Small intestine (tissue), 7 donors: ENCODE data around the gene NRIP1. TPM values are rescaled to one million over a fixed set of nuclear protein-coding genes. Genes with fewer than 3 reads are reported as not detected.

ENCODE experiments used
- DNase-seq, 2 donors: peaks; one replicate each; pipeline versions ENCODE4 v3.0.0 to v3.0.0-alpha.2; 2013
- FAIRE-seq: peaks from 2 replicates; lab custom pipeline; 2012; peaks lifted over from hg19 to GRCh38; lab: Jason Lieb, UNC
- H3K27ac ChIP-seq, 3 donors: one replicate each; pipeline ENCODE4 v1.5.1; 2013; ENCODE audit warnings: low read length in 2 of 3, mild to moderate bottlenecking in 2 of 3, control low read depth in 1 of 3, inconsistent platforms in 1 of 3, low read depth in 1 of 3, moderate library complexity in 1 of 3
- H3K27me3 ChIP-seq, 3 donors: one replicate each; pipeline ENCODE4 v1.6.1; 2013; ENCODE audit warnings: low read length in 3 of 3, inconsistent platforms in 1 of 3; ENCODE audit not compliant: control insufficient read depth in 3 of 3, insufficient read depth in 3 of 3
- H3K36me3 ChIP-seq, 3 donors: one replicate each; pipeline ENCODE4 v1.6.1; 2013; ENCODE audit warnings: low read length in 3 of 3, inconsistent platforms in 1 of 3, low read depth in 1 of 3, mild to moderate bottlenecking in 1 of 3, moderate library complexity in 1 of 3; ENCODE audit not compliant: control insufficient read depth in 3 of 3, insufficient read depth in 2 of 3
- H3K4me1 ChIP-seq, 3 donors: one replicate each; pipeline ENCODE4 v1.6.1; 2013; ENCODE audit warnings: low read length in 2 of 3, inconsistent platforms in 1 of 3, low read depth in 1 of 3, mild to moderate bottlenecking in 1 of 3, moderate library complexity in 1 of 3; ENCODE audit not compliant: control insufficient read depth in 3 of 3, insufficient read depth in 2 of 3
- H3K4me3 ChIP-seq, 3 donors: one replicate each; pipeline ENCODE4 v1.5.1; 2013; ENCODE audit warnings: low read length in 3 of 3, control low read depth in 1 of 3, inconsistent platforms in 1 of 3, low read depth in 1 of 3, mild to moderate bottlenecking in 1 of 3, moderate library complexity in 1 of 3
- H3K9me3 ChIP-seq, 2 donors: one replicate each; pipeline ENCODE4 v1.6.1; 2013; ENCODE audit warnings: low read depth in 1 of 2, low read length in 1 of 2; ENCODE audit not compliant: control insufficient read depth in 2 of 2, insufficient read depth in 1 of 2
- WGBS, 3 donors: extraction: QIAGEN DNeasy Blood & Tissue Kit; methylation state at CpG; one replicate each; pipeline ENCODE4 v1.1.7; 2013; 5-methylcytosine and 5-hydroxymethylcytosine counted together
- polyA plus RNA-seq, 4 donors: library from polyadenylated mRNA; stranded (reverse) in 3 of 4; unstranded in 1 of 4; fragments of 200-250 nt in 3 of 4; fragments of 120-200 nt in 1 of 4; gene quantifications; one replicate each; pipeline versions ENCODE4 v1.2.1 to v1.2.3, GENCODE V29; 2013
- donor health status: healthy with polysubstance abuse.
- donor health status: control.
- donor health status: control.
- donor health status: Bipolar disorder and iron deficiency.
- donor health status: healthy.

NRIP1 gene
- polyA plus RNA-seq, 4 donors: 10.0 to 47.0 (median 14.0) TPM

- no peak overlapping the region for H3K4me3 ChIP-seq
- peaks cover 0 to 5% (median 0%) of the 10 kb centered on the region in 3 donors for H3K4me1 ChIP-seq
- peaks cover 2 to 13% (median 9%) of the 10 kb centered on the region in 3 donors for H3K36me3 ChIP-seq
- FAIRE-seq (no peak), DNase-seq (no peak)
- 71 to 77% (median 75%) methylated on average over 3 of the region's 3 CpGs for WGBS, 3 donors
- no peaks in the 10 kb centered on the region for H3K27me3 ChIP-seq
- no peak overlapping the region for H3K27ac ChIP-seq
- no peaks in the 10 kb centered on the region for H3K9me3 ChIP-seq
Observed at GRCh38 chr21:14988760-14989159, 76.0 kb downstream of the NRIP1 start.

GRCh38 chr21:14987370-14988170 lies 77.2 kb downstream of the NRIP1 start:
- H3K27me3 ChIP-seq: no peaks in the 10 kb centered on the region
- FAIRE-seq (no peak), DNase-seq (no peak)
- H3K4me3 ChIP-seq: no peak overlapping the region
- no peaks in the 10 kb centered on the region for H3K9me3 ChIP-seq
- peaks cover 0 to 5% (median 0%) of the 10 kb centered on the region in 3 donors for H3K4me1 ChIP-seq
- 79 to 82% (median 79%) methylated on average over 5 of the region's 5 CpGs for WGBS, 3 donors
- peaks cover 0 to 13% (median 7%) of the 10 kb centered on the region in 3 donors for H3K36me3 ChIP-seq
- no peak overlapping the region for H3K27ac ChIP-seq

- FAIRE-seq: no peak
- Histone ChIP-seq H3K4me3 (no peak overlapping the region), H3K9me3 (no peaks in the 10 kb centered on the region), H3K4me1 (peaks cover 0 to 5% (median 0%) of the 10 kb centered on the region in 3 donors), H3K36me3 (peaks cover 0 to 8% (median 7%) of the 10 kb centered on the region in 3 donors), H3K27ac (no peak overlapping the region), H3K27me3 (no peaks in the 10 kb centered on the region)
- 87 to 94% (median 94%) methylated on average over 3 of the region's 3 CpGs for WGBS, 3 donors
- DNase-seq: no peak
Observed at GRCh38 chr21:14985306-14985705, 79.5 kb downstream of the NRIP1 start.

- H3K4me3 ChIP-seq: no peak overlapping the region
- FAIRE-seq (no peak), DNase-seq (no peak)
- H3K27ac ChIP-seq: no peak overlapping the region
- 77 to 89% (median 89%) methylated on average over 3 of the region's 3 CpGs for WGBS, 3 donors
- H3K4me1 ChIP-seq: no peaks in the 10 kb centered on the region
- H3K36me3 ChIP-seq: peaks cover 0 to 11% (median 3%) of the 10 kb centered on the region in 3 donors
- no peaks in the 10 kb centered on the region for H3K27me3 ChIP-seq
- no peaks in the 10 kb centered on the region for H3K9me3 ChIP-seq
Observed at GRCh38 chr21:14982336-14982735, 82.5 kb downstream of the NRIP1 start.

- Histone ChIP-seq H3K36me3 (peaks cover 0 to 11% (median 2%) of the 10 kb centered on the region in 3 donors), H3K4me3 (no peak overlapping the region), H3K27ac (no peak overlapping the region), H3K9me3 (no peaks in the 10 kb centered on the region), H3K27me3 (no peaks in the 10 kb centered on the region), H3K4me1 (no peaks in the 10 kb centered on the region)
- 79 to 90% (median 89%) methylated on average over 5 of the region's 5 CpGs for WGBS, 3 donors
- FAIRE-seq (no peak), DNase-seq (no peak)
Observed at GRCh38 chr21:14981246-14981645, 83.6 kb downstream of the NRIP1 start.

GRCh38 chr21:14979264-14979663 lies 85.5 kb downstream of the NRIP1 start:
- DNase-seq: no peak

GRCh38 chr21:14977814-14978213 lies 87.0 kb downstream of the NRIP1 start:
- no peaks in the 10 kb centered on the region for H3K9me3 ChIP-seq
- no peak overlapping the region for H3K27ac ChIP-seq
- no peaks in the 10 kb centered on the region for H3K4me1 ChIP-seq
- no peaks in the 10 kb centered on the region for H3K27me3 ChIP-seq
- 89 to 93% (median 89%) methylated on average over 5 of the region's 5 CpGs for WGBS, 3 donors
- no peak overlapping the region for H3K4me3 ChIP-seq
- DNase-seq: peak in 1 of 2 donors; percentile 7
- no peak for FAIRE-seq
- peaks cover 0 to 17% (median 0%) of the 10 kb centered on the region in 3 donors for H3K36me3 ChIP-seq

More at GRCh38 chr21:14979264-14979663, 85.5 kb downstream of the NRIP1 start:
- H3K4me1 ChIP-seq: no peaks in the 10 kb centered on the region
- H3K27ac ChIP-seq: no peak overlapping the region
- H3K36me3 ChIP-seq: peaks cover 0 to 15% (median 2%) of the 10 kb centered on the region in 3 donors
- no peak for FAIRE-seq
- no peaks in the 10 kb centered on the region for H3K9me3 ChIP-seq
- H3K27me3 ChIP-seq: no peaks in the 10 kb centered on the region
- H3K4me3 ChIP-seq: no peak overlapping the region

- H3K36me3 ChIP-seq: peaks cover 0 to 14% (median 2%) of the 10 kb centered on the region in 3 donors
- H3K27me3 ChIP-seq: no peaks in the 10 kb centered on the region
- DNase-seq (no peak), FAIRE-seq (no peak)
- 81 to 91% (median 89%) methylated on average over 6 of the region's 6 CpGs for WGBS, 3 donors
- H3K9me3 ChIP-seq: no peaks in the 10 kb centered on the region
- no peak overlapping the region for H3K27ac ChIP-seq
- H3K4me1 ChIP-seq: no peaks in the 10 kb centered on the region
- no peak overlapping the region for H3K4me3 ChIP-seq
Observed at GRCh38 chr21:14975136-14975919, 89.5 kb downstream of the NRIP1 start.
